Measurements from ENCODE around the gene HMG20B.
"Not testable (repeated sequence)": the region's sequence is repeated elsewhere in the genome, so short reads cannot be mapped to it uniquely, and the experiment has no call there.

Gene HMG20B

GRCh38 chr19:3528080-3528479, 44.7 kb upstream of the HMG20B start:
- TF ChIP-seq CTCF (IDR thresholded peaks at IDR 0.05; ENCODE audit: borderline replicate concordance, insufficient read depth, low read depth, low read length), result no peak
- H3K4me3 ChIP-seq (ENCODE audit: low read depth, low read length), result no peak overlapping the region

GRCh38 chr19:3528539-3529211, 44.1 kb upstream of the HMG20B start:
- no peak overlapping the region for H3K4me3 ChIP-seq (ENCODE audit: low read depth, low read length)
- TF ChIP-seq CTCF (IDR thresholded peaks at IDR 0.05; ENCODE audit: borderline replicate concordance, insufficient read depth, low read depth, low read length), result no peak

- H3K4me3 ChIP-seq (ENCODE audit: low read depth, low read length), result not testable (repeated sequence)
Measured at GRCh38 chr19:3529299-3529698, 43.4 kb upstream of the HMG20B start.

- H3K4me3 ChIP-seq (ENCODE audit: low read depth, low read length), result no peak overlapping the region
- no peak for TF ChIP-seq CTCF (IDR thresholded peaks at IDR 0.05; ENCODE audit: borderline replicate concordance, insufficient read depth, low read depth, low read length)
Measured at GRCh38 chr19:3530389-3530788, 42.4 kb upstream of the HMG20B start.

- H3K4me3 ChIP-seq (ENCODE audit: low read depth, low read length), result no peak overlapping the region
- TF ChIP-seq CTCF (IDR thresholded peaks at IDR 0.05; ENCODE audit: borderline replicate concordance, insufficient read depth, low read depth, low read length), result no peak
Measured at GRCh38 chr19:3531716-3532115, 41.0 kb upstream of the HMG20B start.

GRCh38 chr19:3532154-3532786, 40.5 kb upstream of the HMG20B start:
- TF ChIP-seq CTCF (IDR thresholded peaks at IDR 0.05; ENCODE audit: borderline replicate concordance, insufficient read depth, low read depth, low read length), result no peak
- no peak overlapping the region for H3K4me3 ChIP-seq (ENCODE audit: low read depth, low read length)

- TF ChIP-seq CTCF (IDR thresholded peaks at IDR 0.05; ENCODE audit: borderline replicate concordance, insufficient read depth, low read depth, low read length), result no peak
Measured at GRCh38 chr19:3533033-3533432, 39.7 kb upstream of the HMG20B start.

More at GRCh38 chr19:3533033-3533432, 39.7 kb upstream of the HMG20B start:
- H3K4me3 ChIP-seq (ENCODE audit: low read depth, low read length), result no peak overlapping the region

Measured in GM12875 (cell line).